CD4-positive, alpha-beta T cell treated with Interleukin-4 for 4 hours (primary cell): ENCODE data around the gene IL21R.
"Not testable (repeated sequence)": the region's sequence is repeated elsewhere in the genome, so short reads cannot be mapped to it uniquely, and the experiment has no call there.

ENCODE experiments used
- DNase-seq: peaks from one replicate; pipeline ENCODE4 v3.0.0-alpha.2; 2020

Gene IL21R

DNA sequence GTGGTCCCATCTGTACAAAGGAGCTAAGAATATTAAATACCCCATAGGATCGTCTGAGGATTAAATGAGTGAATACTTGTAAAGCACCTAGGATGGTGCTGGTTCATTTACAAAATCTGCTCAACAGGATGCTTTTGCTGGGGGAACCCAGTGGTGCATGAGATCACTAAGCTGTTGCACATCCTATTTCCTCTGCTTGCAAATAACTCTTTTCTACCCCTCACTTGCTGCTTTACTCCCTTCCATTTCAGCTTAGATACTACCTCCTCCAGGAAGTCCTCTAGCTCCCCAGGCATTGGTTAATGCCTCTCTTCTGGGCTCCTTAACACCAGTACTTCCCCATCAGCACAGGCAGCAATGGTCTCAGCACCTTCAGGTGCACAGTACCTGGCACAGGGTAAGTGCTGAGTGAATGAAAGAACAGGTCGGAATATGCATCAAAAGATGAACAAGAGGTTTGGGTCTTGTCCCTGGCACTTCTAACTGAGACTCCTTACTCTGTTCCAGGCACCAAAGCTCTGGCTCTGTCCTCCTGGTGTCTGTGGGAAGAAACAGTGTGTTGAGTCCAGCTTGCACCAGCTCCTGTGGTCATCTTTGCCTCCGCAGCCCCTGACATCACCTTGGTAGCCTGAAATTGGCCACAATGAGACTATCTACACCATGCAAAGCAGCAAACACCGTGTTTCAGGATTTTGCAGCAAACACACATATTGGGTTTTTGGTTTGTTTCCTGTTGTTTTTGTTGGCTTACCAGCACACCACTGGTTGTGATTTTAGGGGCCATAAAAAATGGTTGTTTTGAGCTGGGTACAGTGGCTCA lies 24.1 kb upstream of the IL21R start:
- peak; percentile 38 for DNase-seq

DNA sequence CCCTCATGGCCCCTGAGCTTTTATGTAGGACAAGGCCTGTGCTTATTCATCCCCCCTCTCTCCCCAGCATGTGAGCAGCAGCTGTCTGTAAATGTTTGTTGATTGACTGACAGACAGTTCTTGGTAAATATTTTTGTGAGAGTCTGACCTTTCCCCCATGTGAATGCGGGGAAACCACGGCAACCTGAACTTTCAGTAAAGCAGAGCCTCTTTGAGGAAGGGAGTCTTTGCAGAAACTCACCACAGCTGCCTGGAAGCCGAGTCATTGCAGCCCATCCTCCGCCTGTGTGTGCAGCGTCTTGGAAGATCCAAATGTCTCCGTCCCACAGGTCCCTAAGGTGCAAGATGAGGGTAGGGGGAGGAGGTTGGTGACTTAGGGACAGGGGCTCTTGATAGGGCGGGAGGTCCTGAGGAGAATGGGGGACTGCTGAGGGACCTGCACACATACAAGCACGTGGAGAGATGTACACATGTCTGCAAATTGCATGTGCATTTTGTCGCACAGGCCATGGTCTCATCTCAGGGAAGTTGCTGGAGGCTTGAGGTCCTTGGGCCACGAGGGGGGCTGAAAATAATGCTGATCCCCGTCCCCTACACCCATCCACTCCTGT lies 23.0 kb upstream of the IL21R start:
- no peak for DNase-seq

DNA sequence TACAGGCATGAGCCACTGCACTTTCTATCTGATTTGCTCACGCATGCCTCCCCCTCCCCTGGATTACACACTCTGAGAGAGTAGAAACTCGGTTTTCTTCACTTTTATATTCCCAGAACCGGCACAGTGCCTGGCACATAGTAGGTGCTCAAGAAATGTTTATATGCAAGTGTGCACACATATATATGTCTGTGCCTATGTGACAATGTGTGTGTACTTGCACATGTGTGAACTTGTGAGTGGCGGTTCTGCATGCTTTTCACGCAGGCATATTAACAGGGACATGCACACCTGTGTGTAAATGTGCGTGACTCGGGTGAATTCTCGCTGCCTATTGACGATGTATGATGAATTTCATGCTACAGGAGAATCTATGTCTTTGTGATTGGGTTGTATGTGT lies 22.1 kb upstream of the IL21R start:
- no peak for DNase-seq

DNA sequence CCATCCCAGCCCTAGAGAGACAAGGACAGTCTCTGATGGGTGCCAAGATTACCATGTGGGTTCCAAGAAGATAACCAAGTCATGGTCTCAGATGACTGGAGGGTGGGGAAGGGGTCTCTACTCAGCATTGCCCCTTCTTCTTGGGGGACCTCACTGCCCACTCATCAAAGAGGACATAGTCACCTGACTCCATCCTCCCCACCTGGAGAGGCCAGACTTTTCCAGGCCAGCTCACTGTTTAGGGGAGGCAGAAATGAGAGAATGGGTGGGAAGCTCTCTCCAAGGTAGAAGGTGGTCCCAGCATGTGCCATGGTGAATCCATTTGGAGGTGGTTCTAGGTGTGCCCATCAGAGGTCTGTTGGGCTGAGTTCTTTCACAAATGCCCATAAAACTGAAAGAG lies 20.7 kb upstream of the IL21R start:
- no peak for DNase-seq

DNA sequence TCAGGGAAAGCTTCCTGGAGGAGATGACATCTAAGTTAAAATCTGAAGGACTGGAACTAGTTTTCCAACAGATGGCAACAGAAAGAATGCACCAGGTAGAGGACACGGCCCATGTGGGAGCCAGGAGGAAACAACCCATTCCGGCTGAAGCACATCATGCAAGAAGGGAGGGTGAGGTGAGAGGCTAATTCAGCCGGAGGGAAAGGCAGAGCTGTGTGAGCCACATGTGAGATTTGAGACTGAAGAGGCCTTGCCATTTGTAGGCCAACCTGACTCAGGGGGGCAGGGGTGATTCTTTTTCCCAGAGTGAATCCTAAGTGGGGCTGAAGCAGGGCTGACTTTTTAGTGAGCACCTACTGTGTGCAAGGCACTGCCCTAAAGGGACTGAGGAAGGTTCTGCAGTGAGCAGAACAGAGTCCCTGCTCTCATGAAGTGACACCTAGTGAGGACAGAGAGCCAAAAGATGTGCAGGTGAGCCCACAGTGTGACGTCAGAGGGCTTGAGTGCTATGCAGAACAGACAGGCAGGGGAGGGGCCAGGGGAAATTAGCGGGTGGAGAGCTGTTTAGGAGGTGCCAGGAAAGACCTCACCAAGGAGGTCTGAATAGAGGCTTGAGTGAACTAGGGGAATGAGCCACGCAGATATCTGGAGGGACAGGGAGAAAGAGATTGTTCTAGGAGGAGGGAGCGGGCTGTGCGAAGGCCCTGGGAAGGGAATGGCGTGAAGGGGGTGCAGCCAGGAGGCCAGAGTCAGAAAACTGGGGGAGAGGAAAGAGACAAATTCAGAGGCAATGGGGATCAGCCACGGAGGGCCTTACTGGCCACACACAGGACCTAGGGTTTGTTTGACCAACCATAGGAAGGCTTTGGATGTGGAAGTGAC lies 19.8 kb upstream of the IL21R start:
- no peak for DNase-seq

DNA sequence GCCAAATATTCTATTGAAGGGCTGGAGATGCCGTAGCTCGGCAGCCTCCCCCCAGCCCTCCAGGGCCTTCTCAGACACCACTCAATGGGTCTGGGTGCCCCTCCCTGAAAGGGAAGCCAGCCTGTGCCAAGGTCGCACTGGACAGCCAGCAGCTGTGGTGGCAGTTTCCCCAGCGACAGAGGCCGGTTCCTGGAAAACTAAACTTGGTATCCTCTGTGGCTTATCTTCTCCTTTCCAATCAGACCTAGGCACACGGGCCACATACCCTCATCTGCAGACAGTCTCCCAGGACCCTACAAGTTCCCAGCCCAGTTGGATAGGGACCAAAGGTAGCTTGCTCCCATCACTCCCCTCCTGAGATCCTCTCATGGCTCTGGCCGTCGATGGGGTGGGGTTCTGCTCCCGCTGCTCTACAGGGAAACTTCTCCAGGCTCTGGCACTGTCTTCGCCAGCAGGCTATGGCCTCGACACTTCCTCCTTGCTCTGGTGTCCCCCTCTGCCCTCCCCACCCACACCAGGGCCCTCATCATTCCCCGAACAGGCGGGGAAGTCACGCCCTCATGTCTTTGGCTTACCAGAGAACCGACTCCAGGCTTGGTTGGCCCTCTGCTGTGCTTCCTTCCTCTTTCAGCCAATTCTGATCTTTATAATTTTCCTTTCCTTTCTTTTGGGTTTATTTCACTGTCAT lies 18.3 kb upstream of the IL21R start:
- no peak for DNase-seq

DNA sequence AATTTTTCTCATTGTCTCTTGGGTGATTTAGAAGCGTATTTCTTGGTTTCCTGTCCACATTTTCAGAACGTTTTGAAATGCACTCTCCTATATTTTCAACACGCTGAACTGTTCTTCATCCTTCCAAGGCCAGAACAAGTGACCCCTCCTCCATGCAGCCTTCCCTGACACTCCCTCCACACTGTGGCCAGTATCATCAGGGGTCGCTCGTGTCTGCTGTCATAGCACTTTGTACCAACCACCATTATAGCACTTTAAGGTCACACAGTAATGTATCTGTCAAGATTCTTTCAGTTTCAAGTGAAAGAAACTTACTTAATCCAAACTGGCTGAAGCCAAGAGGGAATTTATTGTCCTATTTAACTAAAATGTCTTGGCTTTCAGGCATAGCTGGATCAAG lies 17.5 kb upstream of the IL21R start:
- DNase-seq, result no peak

DNA sequence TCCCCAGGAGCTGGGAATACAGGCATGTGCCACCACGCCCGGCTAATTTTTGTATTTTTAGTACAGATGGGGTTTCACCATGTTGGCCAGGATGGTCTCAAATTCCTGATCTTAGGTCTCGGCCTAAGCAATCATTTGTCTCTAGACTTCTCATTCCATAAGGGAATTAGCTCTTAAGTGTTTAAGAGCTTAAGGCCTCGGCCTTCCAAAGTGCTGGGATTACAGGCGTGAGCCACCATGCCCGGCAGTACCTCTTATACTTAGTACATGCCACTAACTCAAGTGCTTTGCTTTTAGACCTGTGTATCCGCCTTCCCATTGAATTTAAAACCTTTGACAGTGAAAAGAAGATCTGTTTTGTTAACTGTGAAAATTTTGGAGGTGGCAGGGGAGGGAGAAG lies 16.6 kb upstream of the IL21R start:
- DNase-seq, result no peak

DNA sequence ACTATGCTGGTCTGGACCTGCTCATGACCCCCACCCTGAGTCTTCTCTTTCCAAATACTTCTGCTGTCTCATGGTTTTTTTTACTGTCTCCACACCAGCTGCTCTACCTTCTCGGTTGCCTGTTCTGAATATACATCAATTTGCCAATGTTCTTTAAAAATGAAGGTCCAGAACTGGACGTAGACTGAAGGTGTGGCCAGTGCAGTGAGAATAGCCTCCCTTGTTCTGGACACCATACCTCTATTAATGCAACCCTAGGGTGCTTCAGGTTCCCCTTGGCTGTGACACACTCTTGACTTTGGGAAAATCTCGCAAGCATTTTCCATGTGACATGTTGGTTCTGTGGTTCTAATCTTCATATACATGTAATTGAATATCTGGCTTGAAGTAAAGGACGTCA lies 15.3 kb upstream of the IL21R start:
- DNase-seq, result no peak

DNA sequence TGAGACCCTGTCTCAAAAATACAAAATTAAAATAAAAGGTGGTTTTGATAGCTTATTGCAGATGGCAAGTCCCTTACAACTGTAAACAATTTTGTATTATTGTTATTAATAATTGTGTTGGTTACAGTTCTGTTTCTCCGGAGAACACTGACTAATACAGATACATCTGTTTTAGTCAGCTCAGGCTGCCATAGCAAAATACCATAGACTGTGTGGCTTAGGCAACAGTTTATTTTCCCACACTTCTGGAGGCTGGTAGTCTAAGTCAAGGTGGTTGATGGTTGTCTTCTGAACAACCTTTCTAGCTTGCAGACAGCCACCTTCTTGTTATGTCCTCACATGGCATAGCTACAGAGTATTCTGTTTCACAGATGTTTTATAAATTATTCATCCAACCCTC lies 14.2 kb upstream of the IL21R start:
- DNase-seq, result no peak

DNA sequence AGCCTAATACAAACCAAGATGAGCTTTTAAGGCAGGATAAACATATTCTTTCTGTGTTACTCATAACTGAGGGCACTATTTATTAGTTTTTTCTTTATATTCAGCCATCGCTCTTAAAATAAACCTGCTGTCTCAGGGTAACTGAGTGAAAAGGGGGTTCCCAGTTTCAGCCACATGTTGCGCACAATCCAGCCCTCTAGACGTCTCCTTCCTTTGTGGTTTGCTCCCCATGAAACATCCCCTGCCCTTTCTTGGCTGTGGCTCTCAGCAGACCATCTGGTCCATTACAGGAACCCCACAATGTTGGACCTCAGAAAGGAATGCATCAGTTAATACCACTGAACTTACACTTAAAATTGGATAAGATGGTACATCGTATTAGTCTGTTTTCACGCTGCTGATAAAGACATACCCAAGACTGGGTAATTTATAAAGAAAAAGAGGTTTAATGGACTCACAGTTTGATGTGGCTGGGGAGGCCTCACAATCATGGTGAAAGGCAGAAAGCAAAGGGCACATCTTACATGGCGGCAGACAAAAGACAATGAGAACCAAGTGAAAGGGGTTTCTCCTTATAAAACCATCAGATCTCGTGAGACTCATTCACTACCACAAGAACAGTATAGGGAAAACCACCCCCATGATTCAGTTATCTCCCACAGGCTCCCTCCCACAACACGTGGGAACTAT lies 12.6 kb upstream of the IL21R start:
- DNase-seq, result no peak

DNA sequence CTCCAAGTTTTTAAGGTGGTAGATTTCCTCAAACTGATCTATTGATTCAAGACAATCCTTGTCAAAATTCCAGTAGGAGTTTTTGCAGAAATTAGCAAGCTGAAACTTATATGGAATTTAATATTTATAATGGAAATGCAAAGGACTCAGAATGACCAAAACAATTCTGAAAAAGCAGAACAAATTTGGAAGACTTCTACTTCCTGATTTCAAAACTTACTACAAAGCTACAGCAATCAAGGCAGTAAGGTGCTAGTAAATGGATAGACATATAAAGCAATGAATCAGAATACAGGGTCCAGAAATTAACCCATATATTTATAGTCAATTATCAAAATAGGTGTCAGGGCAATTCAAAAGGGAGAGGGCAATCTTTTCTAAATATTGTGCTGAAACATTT lies 11.8 kb upstream of the IL21R start:
- DNase-seq, result no peak

DNA sequence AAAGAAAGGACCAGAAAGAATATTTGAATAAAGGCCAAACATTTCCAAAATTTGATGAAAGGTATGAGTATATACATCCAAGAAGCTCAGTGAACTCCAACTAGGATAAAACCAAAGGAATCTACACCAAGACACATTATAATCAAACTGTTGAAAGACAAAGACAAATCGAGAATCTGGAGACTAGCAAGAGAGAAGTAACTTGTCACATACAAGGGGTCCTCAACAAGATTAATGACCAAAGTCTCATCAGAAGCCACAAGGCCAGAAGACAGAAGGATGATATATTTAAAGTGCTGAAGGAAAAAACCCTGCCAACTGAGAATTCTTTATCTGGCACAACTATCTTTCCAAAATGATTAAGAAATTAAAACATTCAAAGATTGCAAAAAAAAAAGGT lies 9.3 kb upstream of the IL21R start:
- no peak for DNase-seq

DNA sequence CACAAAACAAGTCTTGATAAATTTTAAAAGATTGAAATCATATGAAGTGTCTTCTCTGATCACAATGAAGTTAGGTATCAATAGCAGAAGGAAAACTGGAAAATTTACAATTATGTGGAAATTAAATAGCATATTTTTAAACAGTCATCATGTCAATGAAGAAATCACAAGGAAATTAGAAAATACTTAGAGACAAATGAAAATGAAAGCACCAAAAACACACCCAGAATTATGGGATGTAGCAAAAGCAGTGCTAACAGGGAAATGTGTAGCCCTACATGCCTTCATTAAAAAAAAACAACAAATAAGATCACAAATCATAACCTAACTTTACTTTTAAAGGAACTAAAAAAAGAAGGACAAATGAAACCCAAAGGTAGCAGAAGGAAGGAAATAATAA lies 7.5 kb upstream of the IL21R start:
- no peak for DNase-seq

DNA sequence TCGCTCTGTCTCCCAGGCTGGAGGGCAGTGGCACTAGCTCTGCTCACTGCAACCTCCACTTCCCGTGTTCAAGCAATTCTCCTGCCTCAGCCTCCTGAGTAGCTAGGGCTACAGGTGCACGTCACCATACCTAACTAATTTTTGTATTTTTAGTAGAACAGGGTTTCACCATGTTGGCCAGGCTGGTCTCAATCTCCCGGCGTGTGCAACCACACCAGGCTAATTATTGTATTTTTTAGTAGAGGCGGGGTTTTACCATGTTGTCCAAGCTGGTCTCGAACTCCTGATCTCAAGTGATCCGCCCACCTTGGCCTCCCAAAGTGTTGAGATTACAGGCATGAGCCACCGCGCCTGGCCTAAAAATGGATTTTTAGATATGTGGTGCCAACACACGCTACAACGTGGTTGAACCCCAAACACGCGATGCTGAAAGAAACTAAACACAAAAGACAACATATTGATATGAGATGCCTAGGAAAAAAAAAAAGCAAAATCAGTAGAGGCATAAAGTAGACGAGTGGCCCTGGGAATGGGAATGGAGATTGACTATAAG lies 3.6 kb upstream of the IL21R start:
- not testable (repeated sequence) for DNase-seq

DNA sequence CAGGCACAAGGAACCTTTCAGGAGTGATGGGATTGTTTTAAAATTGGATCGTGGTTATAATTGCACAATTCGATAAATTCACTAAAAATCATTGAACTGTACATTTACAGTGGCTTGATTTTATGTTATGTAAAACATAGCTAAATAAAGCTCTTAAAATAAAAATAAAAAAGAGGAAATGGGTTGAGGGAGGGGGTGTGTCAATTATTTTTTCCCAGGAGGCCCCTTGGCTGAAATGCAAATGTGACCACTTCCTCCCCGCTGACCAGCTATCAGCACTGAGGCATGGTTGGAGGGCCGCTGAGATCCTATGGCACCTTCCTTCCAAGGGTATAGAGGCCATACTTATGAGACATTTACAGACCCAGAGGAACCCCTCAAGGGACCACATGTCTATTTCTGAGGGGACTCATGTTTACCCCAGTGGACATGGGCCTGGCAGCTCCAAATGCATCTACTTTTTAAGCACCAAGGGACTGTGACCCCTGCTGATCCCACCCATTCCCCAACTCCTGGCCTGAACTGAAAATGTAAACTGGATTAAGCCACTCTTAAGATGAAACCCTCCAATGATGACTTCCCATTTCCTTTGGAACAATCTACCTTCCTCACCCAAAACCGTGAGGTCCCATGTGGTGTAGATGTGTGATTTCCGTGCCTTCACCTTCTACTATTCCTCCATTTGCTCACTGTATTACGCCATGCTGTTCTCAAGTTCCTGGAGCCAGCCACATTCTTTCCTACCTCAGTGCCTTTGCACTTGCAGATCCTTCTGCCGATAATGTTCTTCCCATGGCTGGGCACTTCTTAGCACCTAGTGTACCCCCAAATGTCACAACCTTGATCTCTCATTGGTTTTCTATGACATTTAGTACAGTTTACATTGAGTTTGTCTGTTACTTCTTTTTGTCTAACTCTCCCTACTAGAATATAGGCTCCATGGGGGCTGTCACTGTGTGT lies 2.8 kb upstream of the IL21R start:
- no peak for DNase-seq

DNA sequence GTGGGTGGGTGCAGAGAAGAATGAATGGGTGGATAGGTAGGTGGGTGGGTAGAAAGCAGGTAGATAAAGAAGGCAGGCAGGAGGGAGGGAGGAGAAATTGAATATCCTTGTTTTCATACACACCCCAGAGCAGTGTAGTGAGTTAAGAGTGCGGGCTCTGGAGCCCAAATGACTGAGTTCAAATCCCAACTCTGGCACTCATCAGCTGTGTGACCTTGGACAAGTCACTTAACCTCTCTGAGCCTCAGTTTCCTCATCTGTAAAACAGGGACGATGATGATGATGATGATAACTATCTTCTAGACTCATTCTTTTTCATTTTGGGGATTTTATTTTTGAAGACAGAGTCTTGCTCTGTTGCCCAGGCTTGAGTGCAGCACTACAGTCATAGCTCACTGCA lies 2.0 kb upstream of the IL21R start:
- no peak for DNase-seq

DNA sequence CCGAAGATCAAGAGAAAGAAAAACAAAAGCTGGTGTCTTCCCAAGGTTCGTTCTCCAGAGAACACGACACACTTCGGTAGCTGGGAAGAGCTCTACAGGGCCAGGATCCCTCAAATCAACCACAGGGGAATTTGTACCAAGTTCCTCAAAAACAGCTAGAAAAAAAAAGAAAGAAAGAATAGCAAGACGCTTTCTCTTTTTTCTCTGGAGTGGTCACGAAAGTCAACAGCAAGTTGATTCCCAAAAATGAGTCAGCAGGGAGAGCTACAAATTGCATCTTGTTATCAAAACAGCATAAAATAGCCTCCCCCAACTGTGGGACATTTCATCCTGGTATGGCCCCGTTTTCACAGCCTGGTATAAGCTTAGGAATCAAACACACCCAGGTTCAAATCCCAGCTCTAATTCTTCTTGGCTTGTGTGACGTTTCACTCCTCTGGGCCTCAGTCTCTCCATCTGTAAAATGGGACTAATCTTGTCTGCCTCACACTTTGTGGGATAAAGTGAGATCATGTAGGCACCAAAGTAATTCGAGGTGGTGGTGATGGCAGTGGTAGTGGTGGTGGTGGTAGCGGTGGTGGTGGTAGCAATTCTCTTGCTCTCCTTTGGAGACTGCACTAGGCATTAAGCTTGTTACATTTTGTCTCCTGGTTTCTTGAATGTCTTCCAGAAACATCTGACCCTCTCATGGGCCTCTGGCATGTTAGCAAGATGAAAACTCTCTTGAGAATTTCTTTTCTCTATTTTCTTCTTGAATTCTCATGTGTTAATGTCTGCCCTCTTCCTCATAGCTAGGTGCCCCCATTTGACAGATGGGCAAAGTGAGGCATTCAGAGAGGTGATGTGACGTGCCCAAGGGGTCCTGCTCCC lies 988 bp upstream of the IL21R start:
- no peak for DNase-seq

DNA sequence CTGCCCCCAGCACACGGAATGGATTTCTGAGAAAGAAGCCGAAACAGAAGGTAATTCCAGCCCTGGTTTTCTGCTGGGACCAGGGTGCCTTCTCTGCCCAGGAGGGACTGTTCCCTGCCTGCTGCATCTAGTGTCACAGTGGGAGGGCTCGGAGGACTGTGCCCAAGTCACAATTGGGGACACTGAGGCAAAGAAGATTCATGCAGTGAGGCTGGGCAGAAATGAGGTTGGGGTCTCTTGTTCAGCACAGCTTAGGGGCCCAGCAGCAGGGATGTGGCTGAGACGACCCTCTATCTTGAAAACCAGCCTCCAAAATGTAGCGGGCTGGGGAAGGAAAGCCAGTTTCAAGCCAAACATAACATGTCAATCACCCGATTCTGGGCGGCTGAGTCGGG lies 592 bp downstream of the IL21R start:
- no peak for DNase-seq

DNA sequence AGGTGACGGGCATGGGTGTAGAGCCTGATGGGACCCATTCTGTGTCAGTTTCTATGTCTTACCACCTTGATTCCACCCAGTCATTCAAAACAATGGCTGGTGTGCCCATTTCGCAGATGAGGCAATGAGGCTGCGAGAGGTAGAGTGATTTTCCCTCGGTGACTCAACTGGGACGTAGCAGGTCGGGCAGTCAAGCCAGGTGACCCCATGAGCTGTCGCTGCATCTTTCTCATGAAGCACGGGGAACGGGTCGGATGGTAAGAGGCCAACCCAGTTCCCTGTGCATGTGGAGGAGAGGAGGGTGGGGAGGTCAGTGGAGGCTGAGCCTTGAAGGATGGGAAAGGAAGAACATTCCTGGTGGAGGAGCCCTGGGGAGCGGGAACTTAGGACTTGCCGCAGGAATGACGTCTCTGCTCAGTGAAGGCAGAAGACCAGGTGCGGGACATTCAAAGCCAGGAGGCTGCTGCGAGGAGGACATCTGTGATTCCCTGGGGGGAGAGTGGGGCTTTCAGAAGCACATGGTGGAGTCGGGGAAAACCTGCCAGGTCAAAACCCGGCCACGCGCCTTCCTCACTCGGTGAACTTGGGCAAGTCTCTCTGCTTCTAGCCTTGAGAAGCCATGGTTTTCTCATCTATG lies 1.1 kb downstream of the IL21R start:
- DNase-seq, result peak; percentile 65
